Thymus (tissue), 11 donors: ENCODE results near the gene TAF1B. TPM values are rescaled to one million over a fixed set of nuclear protein-coding genes. Genes with fewer than 3 reads are reported as not detected.

Source experiments
- DNase-seq, 9 donors: peaks; one replicate each; pipeline ENCODE4 v3.0.0-alpha.2; 2013; ENCODE audit warnings: low spot score in 9 of 9, low read depth in 6 of 9, missing footprints in 1 of 9
- H3K27ac ChIP-seq, 2 donors: one replicate each; pipeline ENCODE4 v1.5.1; 2013; ENCODE audit warnings: control low read depth in 1 of 2, low read depth in 1 of 2, low read length in 1 of 2, mild to moderate bottlenecking in 1 of 2, moderate library complexity in 1 of 2
- H3K27me3 ChIP-seq, 2 donors: one replicate each; pipeline ENCODE4 v1.5.1; 2013; ENCODE audit warnings: low read length in 1 of 2; ENCODE audit not compliant: control insufficient read depth in 2 of 2, insufficient read depth in 1 of 2
- H3K36me3 ChIP-seq, 2 donors: one replicate each; pipeline ENCODE4 v1.5.1; 2013; ENCODE audit warnings: low read length in 1 of 2, mild to moderate bottlenecking in 1 of 2, moderate library complexity in 1 of 2; ENCODE audit not compliant: control insufficient read depth in 2 of 2, insufficient read depth in 2 of 2
- H3K4me1 ChIP-seq, 2 donors: one replicate each; pipeline ENCODE4 v1.5.1; 2013; ENCODE audit warnings: low read length in 2 of 2; ENCODE audit not compliant: control insufficient read depth in 2 of 2, insufficient read depth in 2 of 2
- H3K4me3 ChIP-seq, 2 donors: one replicate each; pipeline ENCODE4 v1.5.1; 2013; ENCODE audit warnings: low read length in 2 of 2, control low read depth in 1 of 2, mild to moderate bottlenecking in 1 of 2
- H3K9me3 ChIP-seq, 2 donors: one replicate each; pipeline ENCODE4 v1.5.1; 2013; ENCODE audit warnings: low read length in 1 of 2, mild to moderate bottlenecking in 1 of 2; ENCODE audit not compliant: control insufficient read depth in 2 of 2, insufficient read depth in 1 of 2
- WGBS: extraction: QIAGEN DNeasy Blood & Tissue Kit; methylation state at CpG from one replicate; pipeline ENCODE4 v1.1.7; 2013; 5-methylcytosine and 5-hydroxymethylcytosine counted together
- polyA plus RNA-seq: library from polyadenylated mRNA; stranded (reverse); fragments of 200-250 nt; gene quantifications from one replicate; pipeline ENCODE4 v1.2.3, GENCODE V29; 2013
- total RNA-seq: library from RNA; stranded (reverse); fragments of 120-200 nt; gene quantifications from one replicate; pipeline ENCODE4 v1.2.4, GENCODE V29; 2013
- donor health status: healthy.

The TAF1B gene
- total and polyA plus RNA-seq, 2 donors, result 9.4 to 17.3 TPM

GRCh38 chr2:9813312-9814128, 29.8 kb upstream of the TAF1B start:
- peak in 6 of 9 donors; percentile 53 to 83 (median 60) for DNase-seq
- no peak overlapping the region for H3K4me3 ChIP-seq
- peaks cover 0 to 12% of the 10 kb centered on the region in 2 donors for H3K4me1 ChIP-seq
- H3K36me3 ChIP-seq, result no peaks in the 10 kb centered on the region
- H3K27ac ChIP-seq, result no peak overlapping the region
- peaks cover 0 to 11% of the 10 kb centered on the region in 2 donors for H3K27me3 ChIP-seq
- WGBS, result 23% methylated on average over 24 of the region's 24 CpGs
- no peaks in the 10 kb centered on the region for H3K9me3 ChIP-seq

DNA sequence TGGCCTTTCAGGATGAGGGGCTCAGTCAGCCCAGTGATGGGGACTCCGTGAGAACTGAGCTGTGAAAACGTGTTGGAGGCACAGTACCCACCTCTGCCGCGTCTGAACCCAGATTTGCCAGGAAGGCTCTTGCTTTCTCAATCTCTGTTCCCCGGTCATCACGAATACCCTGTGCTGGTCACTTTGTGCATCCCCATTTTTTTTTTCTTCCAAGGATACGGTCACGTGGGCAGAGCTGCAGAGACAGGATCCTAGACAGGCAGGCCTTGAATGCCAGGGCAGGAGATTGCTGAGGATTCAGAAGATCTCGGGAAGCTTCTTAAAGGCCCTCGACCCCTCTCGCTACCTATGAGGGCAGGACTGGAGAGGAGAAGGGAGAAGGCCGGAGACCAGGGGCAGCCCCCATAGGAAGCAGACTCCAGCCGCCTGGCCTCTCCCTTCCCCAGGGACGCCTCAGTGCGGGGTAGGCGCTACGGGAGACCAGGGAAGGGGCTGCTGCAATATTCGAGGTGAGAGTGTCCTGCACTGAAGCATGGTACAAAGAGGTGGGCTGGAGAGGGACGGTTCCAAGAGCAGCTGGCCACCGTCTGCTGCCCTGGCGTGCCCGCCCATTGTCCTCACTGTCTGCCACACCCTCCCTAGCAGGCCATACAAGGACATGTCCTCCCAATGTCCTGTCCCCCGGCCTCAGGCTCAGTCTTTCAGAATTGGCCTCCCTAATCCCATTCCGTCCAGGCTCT, 29.0 kb upstream of the TAF1B start:
- Histone ChIP-seq H3K4me3 (no peak overlapping the region), H3K4me1 (peaks cover 0 to 10% of the 10 kb centered on the region in 2 donors)

GRCh38 chr2:9815076-9815475, 28.2 kb upstream of the TAF1B start:
- Histone ChIP-seq H3K36me3 (no peaks in the 10 kb centered on the region), H3K9me3 (no peaks in the 10 kb centered on the region), H3K4me1 (peaks cover 0 to 10% of the 10 kb centered on the region in 2 donors), H3K4me3 (no peak overlapping the region), H3K27me3 (peaks cover 0 to 11% of the 10 kb centered on the region in 2 donors), H3K27ac (no peak overlapping the region)
- no peak for DNase-seq
- 99% methylated on average over 4 of the region's 4 CpGs for WGBS

More for the DNA sequence above, 29.0 kb upstream of the TAF1B start:
- H3K27ac ChIP-seq, result no peak overlapping the region
- DNase-seq, result no peak
- no peaks in the 10 kb centered on the region for H3K36me3 ChIP-seq
- H3K27me3 ChIP-seq, result peaks cover 0 to 11% of the 10 kb centered on the region in 2 donors
- no peaks in the 10 kb centered on the region for H3K9me3 ChIP-seq
- 82% methylated on average over 24 of the region's 24 CpGs for WGBS

GRCh38 chr2:9815844-9816279, 27.4 kb upstream of the TAF1B start:
- WGBS, result 73% methylated on average over 17 of the region's 17 CpGs
- no peak overlapping the region for H3K4me3 ChIP-seq

DNA sequence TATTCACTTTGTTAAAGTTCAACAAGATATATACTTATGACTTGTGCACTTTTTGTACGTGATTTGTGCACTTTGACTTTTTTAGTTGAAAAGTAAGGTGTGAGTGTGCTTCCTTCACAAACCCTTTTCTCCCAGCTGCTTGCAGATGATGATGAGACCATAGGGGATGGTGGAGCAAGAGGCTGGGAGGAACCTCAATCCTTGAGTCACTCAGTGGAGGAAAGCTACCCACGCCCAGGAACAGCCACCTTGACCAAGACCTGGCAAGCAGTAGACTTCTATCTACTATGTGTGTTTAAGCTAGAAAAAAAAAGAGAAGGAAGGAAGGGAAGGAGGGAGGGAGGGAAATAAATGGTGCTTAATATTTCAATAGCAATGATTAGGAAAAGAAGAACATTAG, 25.2 kb upstream of the TAF1B start:
- Histone ChIP-seq H3K9me3 (no peaks in the 10 kb centered on the region), H3K36me3 (no peaks in the 10 kb centered on the region), H3K27ac (no peak overlapping the region), H3K4me1 (peaks cover 0 to 10% of the 10 kb centered on the region in 2 donors), H3K4me3 (no peak overlapping the region), H3K27me3 (peaks cover 0 to 11% of the 10 kb centered on the region in 2 donors)
- DNase-seq, result no peak
- 98% methylated on average over 2 of the region's 2 CpGs for WGBS

More at GRCh38 chr2:9815844-9816279, 27.4 kb upstream of the TAF1B start:
- Histone ChIP-seq H3K9me3 (no peaks in the 10 kb centered on the region), H3K36me3 (no peaks in the 10 kb centered on the region), H3K27ac (no peak overlapping the region), H3K27me3 (peaks cover 0 to 11% of the 10 kb centered on the region in 2 donors), H3K4me1 (peaks cover 0 to 10% of the 10 kb centered on the region in 2 donors)
- DNase-seq, result no peak

DNA sequence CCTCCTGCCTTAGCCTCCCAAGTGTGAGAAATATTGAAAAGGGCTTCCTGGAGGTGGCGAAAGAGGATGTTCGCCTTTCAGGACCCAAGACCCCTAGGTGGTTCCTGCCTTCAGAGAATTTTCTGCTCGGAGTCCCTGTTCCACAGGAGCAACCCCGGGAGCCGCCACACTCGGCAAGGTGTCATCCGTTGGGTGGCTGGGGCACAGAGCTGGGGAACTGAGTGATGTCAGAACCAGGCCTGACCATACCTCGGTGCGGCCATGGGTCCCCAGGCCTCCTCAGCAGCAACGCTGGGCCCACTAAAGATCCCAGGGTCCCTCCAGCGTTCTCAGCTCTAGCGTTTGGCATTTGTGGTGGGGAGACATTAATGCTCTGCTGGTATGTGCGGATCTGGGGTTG, 23.7 kb upstream of the TAF1B start:
- Histone ChIP-seq H3K36me3 (no peaks in the 10 kb centered on the region), H3K4me3 (no peak overlapping the region), H3K4me1 (peaks cover 0 to 6% of the 10 kb centered on the region in 2 donors), H3K27ac (no peak overlapping the region), H3K27me3 (peaks cover 0 to 2% of the 10 kb centered on the region in 2 donors), H3K9me3 (no peaks in the 10 kb centered on the region)
- DNase-seq, result no peak
- WGBS, result 98% methylated on average over 13 of the region's 13 CpGs

- DNase-seq, result no peak
- peaks cover 0 to 6% of the 10 kb centered on the region in 2 donors for H3K4me1 ChIP-seq
- H3K36me3 ChIP-seq, result no peaks in the 10 kb centered on the region
- WGBS, result 96% methylated on average over 32 of the region's 32 CpGs
- H3K9me3 ChIP-seq, result no peaks in the 10 kb centered on the region
- no peak overlapping the region for H3K27ac ChIP-seq
- H3K4me3 ChIP-seq, result no peak overlapping the region
- H3K27me3 ChIP-seq, result no peaks in the 10 kb centered on the region
Measured at GRCh38 chr2:9820020-9820973, 23.0 kb upstream of the TAF1B start.

DNA sequence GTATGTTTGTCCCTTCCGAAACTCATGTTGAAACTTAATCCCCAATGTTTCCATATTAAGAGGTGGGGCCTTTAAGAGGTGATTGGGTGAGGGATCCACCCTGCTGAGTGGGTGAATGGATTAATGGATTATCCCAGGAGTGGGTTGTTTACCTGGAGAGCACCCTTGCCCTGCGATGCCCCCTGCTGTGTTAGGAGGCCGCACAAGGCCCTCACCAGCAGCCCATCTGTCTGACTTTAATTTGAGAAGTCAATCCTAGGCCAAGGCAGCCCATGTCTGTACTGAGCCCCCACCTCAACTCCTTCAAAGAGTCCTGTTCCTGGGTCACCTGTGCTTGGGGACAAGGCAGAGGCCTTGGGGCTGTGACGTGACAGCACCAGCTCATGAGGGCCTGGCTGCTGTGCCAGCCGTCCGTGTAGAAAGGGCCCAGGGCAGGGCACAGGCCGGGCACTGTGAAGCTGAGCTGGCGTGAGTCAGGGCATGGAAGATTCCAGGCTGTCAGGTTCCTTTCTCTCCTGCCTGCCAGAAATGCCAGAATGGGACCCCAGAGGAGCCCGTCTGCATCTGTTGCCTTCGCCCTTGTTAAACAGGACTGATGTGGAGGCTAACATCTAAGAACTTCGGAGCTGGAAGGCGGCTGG, 21.3 kb upstream of the TAF1B start:
- Histone ChIP-seq H3K27ac (no peak overlapping the region), H3K27me3 (no peaks in the 10 kb centered on the region), H3K4me1 (no peaks in the 10 kb centered on the region), H3K36me3 (no peaks in the 10 kb centered on the region), H3K4me3 (no peak overlapping the region), H3K9me3 (no peaks in the 10 kb centered on the region)
- DNase-seq, result no peak
- 97% methylated on average over 12 of the region's 12 CpGs for WGBS
